ENCODE measurements around the gene ZNF609.

ZNF609 gene

DNA sequence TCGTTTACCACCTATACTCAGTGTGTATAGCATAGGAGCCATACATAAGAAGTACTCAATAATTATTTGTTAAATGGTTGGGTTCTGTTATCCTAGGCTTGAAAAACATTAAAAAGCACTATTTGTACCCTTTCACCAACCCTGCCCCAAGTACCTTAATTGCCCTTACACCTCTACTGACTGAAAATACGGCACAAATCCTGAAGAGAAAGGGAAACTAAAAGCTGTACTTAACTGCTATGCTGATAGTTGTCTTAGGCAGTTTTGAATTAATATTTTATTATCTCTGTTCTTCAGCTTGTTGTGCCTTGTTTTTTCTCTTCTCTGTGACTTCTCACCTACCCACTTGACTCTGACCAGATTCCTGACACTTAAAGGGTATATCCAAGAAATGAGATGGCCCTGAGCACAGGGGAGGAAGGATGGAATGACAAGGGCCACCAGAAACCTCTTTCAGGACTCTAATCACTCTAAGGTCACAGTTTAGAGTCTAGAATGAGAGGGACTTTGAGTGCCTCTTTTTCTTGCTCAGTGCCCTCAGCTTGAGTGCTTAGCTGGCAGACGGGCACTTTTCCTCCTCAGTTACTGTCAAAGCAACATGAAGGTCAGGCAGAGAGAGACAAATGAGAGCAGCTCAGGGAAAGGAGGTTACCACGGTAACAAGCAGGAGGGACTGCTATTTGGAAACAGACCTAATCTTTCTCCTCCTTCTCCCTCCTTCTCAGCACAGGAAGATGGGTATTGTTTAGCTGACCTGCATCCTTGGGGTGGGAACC lies 136.5 kb downstream of the ZNF609 start:
- TF ChIP-seq, protein P1, sequence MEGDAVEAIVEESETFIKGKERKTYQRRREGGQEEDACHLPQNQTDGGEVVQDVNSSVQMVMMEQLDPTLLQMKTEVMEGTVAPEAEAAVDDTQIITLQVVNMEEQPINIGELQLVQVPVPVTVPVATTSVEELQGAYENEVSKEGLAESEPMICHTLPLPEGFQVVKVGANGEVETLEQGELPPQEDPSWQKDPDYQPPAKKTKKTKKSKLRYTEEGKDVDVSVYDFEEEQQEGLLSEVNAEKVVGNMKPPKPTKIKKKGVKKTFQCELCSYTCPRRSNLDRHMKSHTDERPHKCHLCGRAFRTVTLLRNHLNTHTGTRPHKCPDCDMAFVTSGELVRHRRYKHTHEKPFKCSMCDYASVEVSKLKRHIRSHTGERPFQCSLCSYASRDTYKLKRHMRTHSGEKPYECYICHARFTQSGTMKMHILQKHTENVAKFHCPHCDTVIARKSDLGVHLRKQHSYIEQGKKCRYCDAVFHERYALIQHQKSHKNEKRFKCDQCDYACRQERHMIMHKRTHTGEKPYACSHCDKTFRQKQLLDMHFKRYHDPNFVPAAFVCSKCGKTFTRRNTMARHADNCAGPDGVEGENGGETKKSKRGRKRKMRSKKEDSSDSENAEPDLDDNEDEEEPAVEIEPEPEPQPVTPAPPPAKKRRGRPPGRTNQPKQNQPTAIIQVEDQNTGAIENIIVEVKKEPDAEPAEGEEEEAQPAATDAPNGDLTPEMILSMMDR (IDR thresholded peaks at IDR 0.05; ENCODE audit: low read depth, low read length), result no peak
- TF ChIP-seq EZH2phosphoT487 (IDR thresholded peaks at IDR 0.05; ENCODE audit: low read depth), result no peak
- peaks cover 20% of the 10 kb centered on the region; the same call in 1 of the 2 replicates for H3K79me2 ChIP-seq (ENCODE audit: low read length)
- peaks cover 7% of the 10 kb centered on the region; the same call in 1 of the 2 replicates for H4K20me1 ChIP-seq (ENCODE audit: insufficient read depth, low read length)
- H3K4me2 ChIP-seq (ENCODE audit: low read length), result peak overlapping the region; percentile 2
- H2AFZ ChIP-seq (ENCODE audit: low read depth, low read length), result no peak overlapping the region
- H3K36me3 ChIP-seq (replicated peaks; ENCODE audit: low read depth, low read length), result no peaks in the 10 kb centered on the region
- no peak overlapping the region for H3K27ac ChIP-seq (ENCODE audit: low read length)
- H3K4me1 ChIP-seq (ENCODE audit: low read length), result peaks cover 14% of the 10 kb centered on the region
- no peak overlapping the region for H3K9ac ChIP-seq (ENCODE audit: low read length)
- H3K27me3 ChIP-seq (ENCODE audit: low read depth, low read length), result no peaks in the 10 kb centered on the region
- no peak overlapping the region for H3K4me3 ChIP-seq (ENCODE audit: low read length)
- H3K9me3 ChIP-seq (ENCODE audit: insufficient read depth, low read length), result no peaks in the 10 kb centered on the region

DNA sequence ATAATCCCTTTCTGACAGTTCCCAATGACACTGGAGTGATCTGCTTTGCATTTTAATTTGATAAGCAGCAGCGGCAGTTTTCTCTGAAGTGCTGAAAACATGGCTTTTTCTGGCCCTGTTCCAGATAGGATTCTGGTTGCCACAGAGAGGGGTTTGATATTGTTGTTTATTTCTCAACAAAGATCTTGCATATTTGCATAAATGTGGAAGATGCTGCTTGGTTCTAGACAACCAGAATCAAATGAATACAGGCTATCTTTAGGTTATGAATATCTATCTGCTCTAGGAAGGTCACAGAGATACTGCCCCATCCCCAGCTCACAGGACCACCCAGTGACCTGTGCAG lies 137.1 kb downstream of the ZNF609 start:
- no peak for TF ChIP-seq EZH2phosphoT487 (IDR thresholded peaks at IDR 0.05; ENCODE audit: low read depth)
- TF ChIP-seq, protein P1 (IDR thresholded peaks at IDR 0.05; ENCODE audit: low read depth, low read length), result no peak
- H3K4me1 ChIP-seq (ENCODE audit: low read length), result peaks cover 14% of the 10 kb centered on the region
- H3K79me2 ChIP-seq (ENCODE audit: low read length), result peaks cover 23% of the 10 kb centered on the region; the same call in 1 of the 2 replicates
- H4K20me1 ChIP-seq (ENCODE audit: insufficient read depth, low read length), result peaks cover 12% of the 10 kb centered on the region; the same call in 1 of the 2 replicates
- H3K27me3 ChIP-seq (ENCODE audit: low read depth, low read length), result no peaks in the 10 kb centered on the region
- H3K4me3 ChIP-seq (ENCODE audit: low read length), result no peak overlapping the region
- H3K9ac ChIP-seq (ENCODE audit: low read length), result no peak overlapping the region
- H3K4me2 ChIP-seq (ENCODE audit: low read length), result no peak overlapping the region
- H2AFZ ChIP-seq (ENCODE audit: low read depth, low read length), result no peak overlapping the region
- H3K36me3 ChIP-seq (replicated peaks; ENCODE audit: low read depth, low read length), result no peaks in the 10 kb centered on the region
- H3K27ac ChIP-seq (ENCODE audit: low read length), result no peak overlapping the region
- H3K9me3 ChIP-seq (ENCODE audit: insufficient read depth, low read length), result no peaks in the 10 kb centered on the region

DNA sequence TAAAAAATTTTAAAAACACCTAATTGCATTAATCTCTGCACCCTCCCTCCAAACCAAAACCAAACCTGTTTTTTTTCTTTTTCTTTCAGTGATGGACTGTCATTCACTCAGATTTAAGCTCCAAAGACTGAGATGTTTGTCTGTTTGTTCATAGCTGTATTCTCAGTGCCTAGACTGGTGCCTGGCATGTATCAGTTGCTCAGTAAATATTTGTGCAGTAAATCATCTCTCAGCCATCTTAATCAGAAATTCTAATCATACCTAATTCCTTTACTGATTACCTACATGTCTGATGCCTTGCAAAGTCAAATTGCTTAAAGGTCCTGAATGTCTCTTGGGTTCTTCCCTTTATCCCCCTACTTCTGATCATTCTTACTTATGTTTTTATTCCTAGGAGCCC lies 138.8 kb downstream of the ZNF609 start:
- no peaks in the 10 kb centered on the region for H3K9me3 ChIP-seq (ENCODE audit: insufficient read depth, low read length)
- H3K4me1 ChIP-seq (ENCODE audit: low read length), result peaks cover 14% of the 10 kb centered on the region
- H3K79me2 ChIP-seq (ENCODE audit: low read length), result peaks cover 26% of the 10 kb centered on the region; the same call in 1 of the 2 replicates
- H3K9ac ChIP-seq (ENCODE audit: low read length), result no peak overlapping the region
- H3K27ac ChIP-seq (ENCODE audit: low read length), result no peak overlapping the region
- no peak overlapping the region for H2AFZ ChIP-seq (ENCODE audit: low read depth, low read length)
- no peaks in the 10 kb centered on the region for H3K27me3 ChIP-seq (ENCODE audit: low read depth, low read length)
- H3K4me2 ChIP-seq (ENCODE audit: low read length), result no peak overlapping the region
- H4K20me1 ChIP-seq (ENCODE audit: insufficient read depth, low read length), result peaks cover 9% of the 10 kb centered on the region; the same call in 1 of the 2 replicates
- H3K4me3 ChIP-seq (ENCODE audit: low read length), result no peak overlapping the region
- TF ChIP-seq EZH2phosphoT487 (IDR thresholded peaks at IDR 0.05; ENCODE audit: low read depth), result no peak
- TF ChIP-seq, protein P1 (IDR thresholded peaks at IDR 0.05; ENCODE audit: low read depth, low read length), result no peak
- no peaks in the 10 kb centered on the region for H3K36me3 ChIP-seq (replicated peaks; ENCODE audit: low read depth, low read length)

DNA sequence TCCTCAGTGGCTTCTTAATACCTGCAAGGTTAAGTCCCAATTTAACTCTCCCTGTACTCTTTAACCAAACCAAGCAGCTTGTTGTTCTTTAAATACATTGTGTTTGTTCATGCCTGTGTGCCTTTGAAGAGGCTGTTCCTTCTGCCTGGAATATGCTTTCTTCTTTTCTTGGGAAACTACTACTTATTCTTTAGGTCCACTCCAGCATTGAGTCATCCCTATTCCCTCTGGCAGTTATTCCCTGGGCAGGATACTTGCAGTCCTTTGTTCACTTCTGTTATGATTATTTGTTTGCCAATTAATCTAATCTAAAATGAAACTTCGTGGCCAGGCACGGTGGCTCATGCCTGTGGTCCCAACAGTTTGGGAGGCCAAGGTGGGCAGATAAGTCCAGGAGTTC lies 139.3 kb downstream of the ZNF609 start:
- peaks cover 14% of the 10 kb centered on the region for H3K4me1 ChIP-seq (ENCODE audit: low read length)
- no peak overlapping the region for H3K4me3 ChIP-seq (ENCODE audit: low read length)
- H3K4me2 ChIP-seq (ENCODE audit: low read length), result no peak overlapping the region
- H3K36me3 ChIP-seq (replicated peaks; ENCODE audit: low read depth, low read length), result no peaks in the 10 kb centered on the region
- peaks cover 28% of the 10 kb centered on the region; the same call in 1 of the 2 replicates for H3K79me2 ChIP-seq (ENCODE audit: low read length)
- TF ChIP-seq, protein P1 (IDR thresholded peaks at IDR 0.05; ENCODE audit: low read depth, low read length), result no peak
- no peak for TF ChIP-seq EZH2phosphoT487 (IDR thresholded peaks at IDR 0.05; ENCODE audit: low read depth)
- no peak overlapping the region for H2AFZ ChIP-seq (ENCODE audit: low read depth, low read length)
- H4K20me1 ChIP-seq (ENCODE audit: insufficient read depth, low read length), result peaks cover 9% of the 10 kb centered on the region; the same call in 1 of the 2 replicates
- no peak overlapping the region for H3K9ac ChIP-seq (ENCODE audit: low read length)
- no peak overlapping the region for H3K27ac ChIP-seq (ENCODE audit: low read length)
- no peaks in the 10 kb centered on the region for H3K9me3 ChIP-seq (ENCODE audit: insufficient read depth, low read length)
- H3K27me3 ChIP-seq (ENCODE audit: low read depth, low read length), result no peaks in the 10 kb centered on the region
